ENCODE measurements around the gene SMIM1.
A peak's percentile ranks its signal among the peaks of the same experiment; 100 is the strongest.
"Not testable (repeated sequence)": the region's sequence is repeated elsewhere in the genome, so short reads cannot be mapped to it uniquely, and the experiment has no call there.

SMIM1 gene

DNA sequence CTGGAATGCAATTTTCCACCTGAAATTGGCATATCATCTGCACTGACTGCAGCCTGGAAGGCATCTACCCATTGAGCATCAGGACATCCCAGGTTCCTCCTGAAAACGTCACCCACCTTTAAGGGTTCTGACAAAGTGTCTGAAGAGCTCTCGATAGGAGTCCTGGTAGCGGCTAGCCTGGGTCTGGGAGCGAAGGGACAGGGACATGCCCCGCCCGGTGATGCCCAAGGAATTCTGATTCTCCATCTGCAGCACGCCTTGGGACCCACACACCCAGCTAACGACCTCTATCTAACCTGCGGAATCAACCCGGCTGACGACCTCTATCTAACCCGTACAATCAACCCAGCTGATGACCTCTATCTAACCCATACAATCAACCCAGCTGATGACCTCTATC lies 33.6 kb upstream of the SMIM1 start:
- no peak for DNase-seq

DNA sequence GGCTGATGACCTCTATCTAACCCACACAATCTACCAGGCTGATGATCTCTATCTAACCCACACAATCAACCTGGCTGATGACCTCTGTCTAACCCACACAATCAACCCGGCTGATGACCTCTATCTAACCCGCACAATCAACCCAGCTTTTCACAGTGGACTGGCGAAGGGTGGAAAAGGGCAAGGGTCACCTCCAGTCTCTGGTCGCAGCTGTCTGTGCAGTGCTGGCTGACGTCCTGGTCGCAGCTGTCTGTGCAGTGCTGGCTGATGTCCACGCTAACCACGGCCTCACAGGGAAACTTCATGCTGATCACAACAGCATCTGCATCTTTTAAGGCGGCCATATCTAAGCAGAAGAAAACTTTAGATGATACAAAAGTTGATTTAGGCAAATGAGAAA lies 32.5 kb upstream of the SMIM1 start:
- no peak for DNase-seq

DNA sequence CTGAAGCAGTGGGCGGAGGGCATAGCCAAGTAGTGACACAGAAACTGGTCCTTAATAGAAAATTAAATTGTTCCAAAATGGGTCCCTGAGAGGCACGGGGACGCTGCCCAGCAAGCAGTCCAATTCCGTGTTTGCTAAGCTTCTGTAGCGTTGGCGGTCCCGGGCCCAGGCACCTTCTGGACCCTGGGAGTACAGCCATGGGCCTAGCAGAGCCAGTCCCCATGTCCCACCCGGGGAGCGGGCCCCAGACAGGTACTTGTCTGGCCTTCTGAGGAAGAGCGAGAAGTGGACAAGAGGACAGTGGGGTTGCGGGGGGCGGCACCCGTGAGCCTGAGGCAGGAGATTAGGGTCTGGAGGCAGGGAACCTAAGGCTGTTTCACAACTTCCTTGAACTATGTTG lies 31.8 kb upstream of the SMIM1 start:
- no peak for DNase-seq

DNA sequence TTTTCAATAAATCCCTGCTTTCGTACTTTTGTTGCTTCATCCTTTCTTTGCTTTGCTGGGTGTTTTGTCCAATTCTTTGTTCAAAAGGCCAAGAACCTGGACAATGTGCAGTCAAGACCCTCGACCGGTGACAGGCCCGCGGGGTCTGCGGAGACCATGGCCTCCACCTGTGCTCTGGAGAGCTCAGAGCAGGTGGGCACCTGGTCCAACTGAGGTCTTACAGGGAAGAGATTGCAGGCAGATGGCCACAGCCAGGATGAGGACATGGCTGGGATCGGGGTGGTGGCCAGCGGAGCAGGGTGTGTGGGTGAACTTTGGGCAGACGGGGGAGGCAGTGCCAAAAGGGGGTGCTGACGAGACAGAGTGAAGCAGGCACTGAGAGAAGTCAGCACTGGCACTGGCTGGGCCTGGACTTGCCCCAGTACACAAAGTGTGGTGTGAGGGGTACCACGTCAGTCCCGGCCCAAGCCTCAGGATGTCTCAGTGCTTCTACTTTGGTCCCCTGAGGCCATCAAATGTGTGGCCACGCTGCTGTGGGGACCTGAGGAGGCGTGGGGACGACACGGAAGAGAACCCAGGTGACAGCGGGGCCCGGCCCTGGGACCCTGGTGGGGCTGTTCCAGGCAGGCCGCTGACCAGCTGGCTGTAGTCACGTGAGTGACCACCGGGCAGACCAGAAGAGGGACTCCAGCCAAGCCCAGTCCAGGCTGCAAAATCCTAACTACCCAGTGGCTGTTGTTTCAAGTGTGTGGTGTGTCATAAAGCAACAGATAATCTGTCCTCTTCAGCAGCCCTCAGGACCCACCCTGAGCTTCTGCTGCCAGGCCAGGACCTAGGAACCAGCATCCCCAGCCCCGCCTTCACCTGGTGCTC lies 30.7 kb upstream of the SMIM1 start:
- no peak for DNase-seq

- DNase-seq, result no peak
Measured at GRCh38 chr1:3742439-3743298, 29.9 kb upstream of the SMIM1 start.

DNA sequence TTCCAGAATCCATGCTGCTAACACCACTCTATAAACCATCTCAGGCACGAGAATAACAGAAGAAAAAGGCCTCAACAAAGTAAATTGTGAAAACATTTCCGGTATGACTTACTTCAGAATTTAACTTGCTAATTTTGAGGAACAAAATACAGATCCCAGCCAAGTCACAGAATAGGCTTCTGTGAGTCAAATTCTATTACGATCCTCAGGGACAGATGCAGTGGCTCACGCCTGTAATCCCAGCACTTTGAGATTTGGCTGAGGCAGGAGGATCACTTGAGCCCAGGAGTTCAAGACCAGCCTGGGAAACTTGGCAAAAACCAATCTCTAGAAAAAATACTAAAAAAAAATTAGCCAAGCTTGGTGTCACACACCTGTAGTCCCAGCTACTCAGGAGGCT lies 29.1 kb upstream of the SMIM1 start:
- DNase-seq, result no peak

DNA sequence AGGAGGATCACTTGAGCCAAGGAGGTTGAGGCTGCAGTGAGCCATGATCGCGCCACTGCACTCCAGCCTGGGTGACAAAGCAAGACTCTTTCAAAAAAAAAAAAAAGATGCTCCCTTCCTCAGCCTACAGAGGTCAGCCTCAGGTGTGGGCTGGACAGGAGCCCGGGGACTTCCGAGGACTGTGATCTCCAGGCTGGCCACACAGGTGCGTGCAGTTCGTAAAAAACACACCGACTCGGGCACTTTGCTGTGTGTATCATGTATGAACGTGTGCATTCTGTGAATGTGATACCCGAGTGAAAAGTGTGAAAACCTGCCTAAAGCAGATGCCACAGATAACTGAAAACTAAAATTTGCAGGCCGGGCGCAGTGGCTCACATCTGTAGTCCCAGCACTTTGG lies 28.7 kb upstream of the SMIM1 start:
- DNase-seq, result no peak

DNA sequence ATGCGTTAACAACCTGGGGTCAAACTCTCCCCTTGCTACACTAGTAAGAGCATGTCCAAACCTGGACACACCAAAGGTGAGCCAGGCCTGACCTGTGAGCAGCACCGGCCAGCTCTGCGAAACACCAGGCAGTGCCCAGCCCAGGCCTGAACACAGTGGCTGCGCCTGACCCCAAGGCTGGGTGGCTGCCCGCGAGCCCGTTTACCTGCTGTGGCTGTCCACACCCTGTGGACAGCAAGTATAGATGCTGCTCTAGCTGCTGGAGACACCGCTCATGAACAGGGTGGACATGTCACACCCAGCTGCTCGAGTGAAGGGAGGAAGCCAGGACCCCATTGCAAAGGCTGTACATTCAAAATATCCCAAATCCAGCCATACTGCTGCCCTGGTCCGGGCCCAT lies 27.9 kb upstream of the SMIM1 start:
- no peak for DNase-seq

DNA sequence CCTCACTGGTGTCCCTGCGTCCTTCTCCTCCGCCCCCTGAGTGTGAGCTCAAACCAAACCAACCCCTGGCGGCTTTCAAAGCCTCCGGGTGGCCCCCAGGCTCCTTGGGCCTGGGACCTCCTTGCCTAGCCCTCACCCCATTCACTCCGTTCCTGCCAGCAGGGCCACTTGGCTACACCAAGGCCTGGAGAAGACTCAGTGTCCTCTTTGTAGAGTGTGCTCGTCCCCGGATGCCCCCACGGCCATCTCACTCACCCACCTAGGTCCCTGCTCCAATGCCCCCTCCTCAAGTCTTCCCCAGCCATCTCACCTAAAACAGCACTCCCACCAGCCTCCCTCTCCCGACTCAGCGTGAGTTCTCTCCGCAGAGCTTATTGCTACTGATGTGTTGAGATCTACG lies 27.5 kb upstream of the SMIM1 start:
- DNase-seq, result no peak

DNA sequence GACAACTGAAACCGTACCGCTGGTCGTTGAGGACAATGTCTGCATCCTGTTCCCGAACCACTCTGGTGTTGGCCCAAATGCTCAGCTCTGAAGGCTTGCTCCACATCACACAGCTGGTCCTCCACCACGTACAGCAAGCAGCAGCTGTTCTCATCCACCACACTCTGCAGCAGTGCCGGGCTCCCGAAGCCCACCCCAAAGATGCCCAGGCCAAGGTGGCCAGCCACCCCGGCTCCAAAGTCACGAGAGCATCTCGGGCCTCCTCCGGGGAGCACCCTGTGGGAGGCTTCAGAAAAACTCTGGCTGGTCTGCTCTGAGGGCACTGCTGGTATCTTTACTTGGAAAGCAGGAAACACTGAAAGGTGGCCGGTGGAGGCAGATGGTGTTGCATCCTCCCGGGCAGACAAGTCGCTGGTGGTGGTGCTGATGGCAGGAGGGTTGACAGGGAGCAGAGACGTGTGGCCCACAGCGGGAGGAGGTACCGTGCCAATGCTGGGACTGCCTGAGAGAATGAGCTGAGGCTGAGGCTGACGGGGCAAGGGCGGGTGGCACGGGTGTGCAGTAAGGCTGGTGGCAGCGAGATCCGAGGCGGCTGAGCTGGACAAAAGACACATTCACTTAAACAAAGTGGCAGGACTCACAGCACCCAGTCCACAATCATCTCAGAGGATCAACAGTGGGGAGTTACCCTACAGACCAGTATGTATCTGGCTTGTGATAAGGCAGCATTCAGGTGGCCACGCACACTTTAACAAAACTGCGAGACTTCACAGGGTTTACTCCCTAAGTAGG lies 26.8 kb upstream of the SMIM1 start:
- DNase-seq, result peak; percentile 0

GRCh38 chr1:3746389-3746829 lies 26.1 kb upstream of the SMIM1 start:
- DNase-seq, result peak; percentile 5

DNA sequence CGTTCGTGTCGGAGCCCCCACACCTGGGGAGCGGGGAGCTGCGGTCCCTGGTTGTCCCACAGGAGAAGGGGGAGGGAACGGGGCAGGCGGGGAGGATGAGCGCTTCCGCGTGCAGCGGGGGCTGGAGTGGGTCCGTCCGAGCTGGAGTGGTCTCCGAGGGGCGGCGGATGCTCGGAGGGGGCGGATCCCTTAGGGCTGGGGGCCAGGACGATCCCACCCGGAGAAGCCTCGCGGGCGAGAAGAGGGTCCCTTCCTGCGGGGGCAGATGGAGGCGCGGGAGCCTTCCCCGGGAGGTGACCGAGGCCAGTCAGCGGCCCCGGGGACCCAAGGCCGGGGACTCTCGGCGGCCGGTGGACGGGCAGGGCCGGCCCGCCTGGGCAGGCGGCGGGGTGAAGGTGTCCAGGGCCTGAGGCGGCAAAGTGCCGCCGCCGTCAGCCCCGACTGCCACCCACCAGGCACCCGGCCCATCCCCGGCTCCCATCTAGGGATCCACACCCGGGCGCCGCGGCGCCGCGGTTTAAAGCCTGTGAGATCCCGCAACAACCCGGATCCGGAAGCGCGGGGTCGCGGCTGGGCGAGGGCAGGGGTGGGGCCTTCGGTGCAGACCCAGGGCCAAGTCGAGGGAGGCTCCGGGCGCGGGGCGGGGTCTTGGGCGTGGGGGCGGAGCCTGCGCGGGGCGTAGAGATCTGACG lies 25.6 kb upstream of the SMIM1 start:
- DNase-seq, result peak; percentile 89

DNA sequence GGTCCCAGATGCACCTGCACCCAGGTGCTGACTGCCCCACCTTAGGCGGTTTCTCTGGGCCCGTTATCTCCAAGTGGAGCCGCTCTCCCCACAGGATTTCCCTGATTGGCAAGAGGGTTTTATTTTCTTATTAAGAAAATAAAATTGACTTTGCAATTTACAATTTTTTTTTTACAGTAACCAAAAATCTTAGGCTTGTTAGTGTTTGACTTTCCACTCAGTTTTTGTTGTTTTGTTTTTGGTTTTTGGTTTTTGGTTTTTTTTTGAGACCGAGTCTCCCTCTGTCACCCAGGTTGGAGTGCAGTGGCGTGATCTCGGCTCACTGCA lies 25.1 kb upstream of the SMIM1 start:
- DNase-seq, result no peak

DNA sequence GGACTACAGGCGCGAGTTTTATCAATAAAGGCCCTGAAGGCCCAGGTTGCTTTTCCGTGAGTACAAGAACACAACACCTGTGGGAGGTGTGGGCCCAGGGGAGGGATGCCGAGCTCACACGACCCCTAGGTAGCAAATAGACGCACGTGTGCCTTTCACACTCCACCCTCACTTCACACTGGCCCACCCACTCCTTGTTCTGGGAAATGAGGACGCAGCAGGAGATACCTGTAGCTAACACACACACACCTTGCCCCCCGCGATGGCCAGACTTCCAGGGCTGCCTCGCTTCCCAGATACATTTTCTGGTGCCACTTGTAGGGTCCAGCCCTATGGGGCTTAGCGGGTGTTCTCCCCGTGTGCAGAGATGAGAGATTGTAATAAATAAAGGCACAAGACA lies 24.6 kb upstream of the SMIM1 start:
- DNase-seq, result no peak

DNA sequence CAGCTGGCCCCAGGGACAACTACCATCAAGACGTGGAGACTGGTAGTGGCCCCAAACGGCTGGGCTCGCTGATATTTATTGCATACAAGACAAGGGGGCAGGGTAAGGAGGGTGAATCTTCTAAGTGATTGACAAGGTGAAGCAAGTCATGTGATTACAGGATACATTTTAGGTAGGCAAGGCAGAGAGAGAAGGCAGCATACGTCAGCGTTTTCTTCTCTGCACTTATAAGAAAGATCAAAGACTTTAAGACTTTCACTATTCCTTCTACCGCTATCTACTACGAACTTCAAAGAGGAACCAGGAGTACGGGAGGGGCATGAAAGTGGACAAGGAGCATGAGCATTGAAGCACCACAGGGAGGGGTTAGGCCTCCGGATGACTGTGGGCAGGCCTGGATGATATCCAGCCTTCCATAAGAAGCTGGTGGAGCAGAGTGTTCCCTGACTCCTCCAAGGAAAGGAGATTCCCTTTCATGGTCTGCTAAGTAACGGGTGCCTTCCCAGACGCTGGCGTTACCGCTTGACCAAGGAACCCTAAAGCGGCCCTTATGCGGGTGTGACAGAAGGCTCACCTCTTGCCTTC lies 24.1 kb upstream of the SMIM1 start:
- not testable (repeated sequence) for DNase-seq

DNA sequence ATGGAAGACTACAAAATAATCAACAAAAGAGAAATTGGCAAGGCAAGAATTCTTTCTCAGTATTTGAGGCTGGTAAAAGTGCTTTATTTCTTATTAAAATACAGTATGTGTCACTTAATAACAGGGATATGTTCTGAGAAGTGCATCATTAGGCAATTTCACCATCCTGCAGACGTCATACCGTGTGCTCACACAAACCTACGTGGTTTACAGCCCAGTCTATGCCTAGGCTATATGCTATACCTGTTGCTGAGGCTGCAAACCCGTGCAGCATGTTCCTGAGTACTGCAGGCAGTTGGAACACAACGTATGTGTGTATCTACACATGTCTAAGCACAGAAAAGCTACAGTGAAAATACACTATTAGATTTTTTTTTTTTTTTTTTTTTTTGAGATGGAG lies 23.0 kb upstream of the SMIM1 start:
- no peak for DNase-seq

GRCh38 chr1:3750741-3751140 lies 21.8 kb upstream of the SMIM1 start:
- no peak for DNase-seq

DNA sequence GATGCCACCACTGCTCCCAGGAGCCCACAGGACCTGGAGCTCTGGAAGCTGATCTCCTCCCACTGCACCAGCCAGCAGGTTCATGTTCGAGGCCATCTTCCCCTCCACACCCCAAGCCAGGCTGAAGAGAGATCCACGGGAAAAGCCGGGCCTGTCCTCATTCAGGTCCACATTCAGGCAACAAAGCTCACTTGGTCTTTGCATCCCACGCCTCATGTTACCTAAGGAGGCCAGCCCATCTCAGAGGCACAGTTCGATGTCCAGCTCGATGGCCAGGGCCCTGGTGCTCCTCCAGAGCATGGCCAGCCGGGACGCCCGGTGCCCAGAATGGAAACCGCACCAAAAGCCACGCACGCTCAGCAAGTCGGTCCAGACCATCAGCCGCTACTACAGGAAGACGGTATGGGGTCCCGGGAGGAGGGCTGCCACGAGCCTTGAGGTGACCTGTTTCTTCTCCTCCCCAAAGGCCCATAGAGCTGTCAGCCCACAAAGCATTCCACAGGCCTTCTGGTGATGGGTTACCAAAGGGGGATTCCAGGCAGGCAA lies 20.1 kb upstream of the SMIM1 start, which contains the start of gene CCDC27:
CCDC27 (plus strand) TSS at position 51 of the 546 bp plus-strand sequence; CDS start at position 83, 32 bp downstream.
- no peak for DNase-seq

GRCh38 chr1:3753656-3754454 lies 18.7 kb upstream of the SMIM1 start:
- DNase-seq, result no peak

DNA sequence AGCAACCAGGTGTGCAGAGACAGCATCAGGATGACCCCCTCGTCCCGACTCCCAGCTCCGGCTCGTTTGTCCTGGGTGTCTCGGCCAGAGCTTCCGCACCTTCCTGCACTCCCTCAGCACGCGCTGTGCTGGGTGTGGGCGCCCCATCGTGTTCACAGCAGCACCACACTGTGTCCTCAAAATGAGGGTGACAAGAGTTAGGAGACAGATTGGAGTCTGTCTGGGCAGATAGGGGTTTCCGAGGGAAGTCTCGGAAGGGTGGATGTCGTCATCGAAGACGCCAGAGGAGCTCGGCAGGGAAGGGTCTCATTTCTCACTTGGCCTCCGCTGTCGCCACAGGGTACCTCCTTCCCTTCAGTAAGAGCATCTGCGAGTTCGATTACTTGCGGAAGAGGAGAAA lies 16.2 kb upstream of the SMIM1 start:
- DNase-seq, result no peak

GRCh38 chr1:3759164-3759563 lies 13.4 kb upstream of the SMIM1 start:
- DNase-seq, result no peak
